Bronchial smooth muscle cell (primary cell): Measurements from ENCODE around the gene AREG. TPM values are rescaled to one million over a fixed set of nuclear protein-coding genes. Genes with fewer than 3 reads are reported as not detected.

ENCODE experiments used
- total RNA-seq: library from RNA; depleted of rRNA; stranded (reverse); fragments of >200 nt; gene quantifications from 2 replicates; pipeline ENCODE4 v1.2.1, GENCODE V29; 2014

Gene AREG, protein sequence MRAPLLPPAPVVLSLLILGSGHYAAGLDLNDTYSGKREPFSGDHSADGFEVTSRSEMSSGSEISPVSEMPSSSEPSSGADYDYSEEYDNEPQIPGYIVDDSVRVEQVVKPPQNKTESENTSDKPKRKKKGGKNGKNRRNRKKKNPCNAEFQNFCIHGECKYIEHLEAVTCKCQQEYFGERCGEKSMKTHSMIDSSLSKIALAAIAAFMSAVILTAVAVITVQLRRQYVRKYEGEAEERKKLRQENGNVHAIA
- 0.16 and 0.26 TPM in 2 replicates for total RNA-seq

DNA sequence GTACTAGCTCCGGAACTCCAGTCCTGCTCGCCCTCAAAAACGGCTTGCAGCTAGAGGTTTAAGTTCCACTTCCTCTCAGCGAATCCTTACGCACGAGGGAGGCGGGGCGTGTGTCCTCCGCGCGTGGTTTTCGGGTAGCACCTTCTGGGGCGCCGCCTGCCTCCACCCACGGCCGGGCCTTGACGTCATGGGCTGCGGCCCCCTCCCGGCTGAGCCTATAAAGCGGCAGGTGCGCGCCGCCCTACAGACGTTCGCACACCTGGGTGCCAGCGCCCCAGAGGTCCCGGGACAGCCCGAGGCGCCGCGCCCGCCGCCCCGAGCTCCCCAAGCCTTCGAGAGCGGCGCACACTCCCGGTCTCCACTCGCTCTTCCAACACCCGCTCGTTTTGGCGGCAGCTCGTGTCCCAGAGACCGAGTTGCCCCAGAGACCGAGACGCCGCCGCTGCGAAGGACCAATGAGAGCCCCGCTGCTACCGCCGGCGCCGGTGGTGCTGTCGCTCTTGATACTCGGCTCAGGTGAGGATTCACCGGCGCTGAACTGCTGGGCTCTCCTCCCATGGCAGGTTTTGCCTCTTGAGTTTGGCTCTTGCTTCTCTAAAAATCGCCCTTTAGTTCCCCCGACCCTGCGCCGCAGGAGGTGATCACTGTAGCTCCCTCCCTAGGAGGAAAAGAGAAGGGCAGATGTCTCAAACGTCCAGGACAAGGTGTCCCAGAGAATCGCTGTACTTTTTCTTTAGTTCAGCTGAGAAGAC lies at the start of gene AREG:
TSS of gene AREG (plus strand) at position 246 of the 752 bp plus-strand sequence. CDS start at position 456, 210 bp downstream.

Other genes with a start within 250 kb of the AREG start
- gene EPGN, start 136.7 kb upstream of the AREG start, total RNA-seq, result 0.32 TPM in 1 of 2 replicates, not detected in the other
- under 0.01 and 0.32 TPM in 2 replicates for gene EREG, start 80.0 kb upstream of the AREG start, total RNA-seq